Stimulated activated CD4-positive, alpha-beta T cell treated with anti-CD3 and anti-CD28 coated beads, Interleukin-1b, Interleukin-23, amount 100 ng/mL, for 4 hours (primary cell): ENCODE results near the gene CCSER1.

Experiments
- DNase-seq, 2 donors: peaks; one replicate each; pipeline ENCODE4 v3.0.0-alpha.2; 2020; ENCODE audit warnings: low read depth in 2 of 2

CCSER1 gene

DNA sequence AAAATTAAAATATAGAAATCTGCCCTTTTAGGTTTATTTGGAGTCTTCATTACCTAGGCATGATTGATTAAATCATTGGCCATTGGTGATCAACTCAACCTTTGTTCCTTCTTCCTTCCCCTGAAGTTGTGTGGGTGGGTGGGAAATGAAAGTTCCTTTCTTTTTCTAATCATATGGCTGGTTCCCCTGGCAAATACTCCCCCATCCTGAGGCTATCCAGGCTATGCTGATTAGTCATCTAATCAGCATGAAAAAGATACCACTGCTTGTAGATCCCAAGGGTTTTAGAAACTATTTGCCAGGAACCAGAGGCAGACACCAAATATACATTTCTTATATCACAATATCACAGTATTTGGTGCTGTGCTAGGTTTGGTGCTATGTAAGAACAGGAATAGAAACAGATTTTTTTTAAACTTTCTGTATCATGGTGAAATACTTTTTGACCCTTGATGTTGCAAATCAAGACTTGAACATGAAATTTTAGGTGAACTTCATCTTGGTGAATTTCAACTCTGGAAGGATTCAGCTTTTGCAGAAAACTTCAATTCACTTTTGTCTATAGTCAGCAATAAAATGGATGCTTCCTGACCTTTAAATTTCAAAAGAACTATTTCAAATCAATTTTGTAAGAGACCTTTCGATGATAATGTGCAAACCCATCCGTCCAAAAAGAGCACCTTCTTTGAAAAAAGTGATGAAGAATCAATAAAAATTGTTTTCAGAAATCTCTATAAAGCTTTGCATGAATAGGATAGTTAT, 71.1 kb downstream of the CCSER1 start:
- DNase-seq, result no peak

DNA sequence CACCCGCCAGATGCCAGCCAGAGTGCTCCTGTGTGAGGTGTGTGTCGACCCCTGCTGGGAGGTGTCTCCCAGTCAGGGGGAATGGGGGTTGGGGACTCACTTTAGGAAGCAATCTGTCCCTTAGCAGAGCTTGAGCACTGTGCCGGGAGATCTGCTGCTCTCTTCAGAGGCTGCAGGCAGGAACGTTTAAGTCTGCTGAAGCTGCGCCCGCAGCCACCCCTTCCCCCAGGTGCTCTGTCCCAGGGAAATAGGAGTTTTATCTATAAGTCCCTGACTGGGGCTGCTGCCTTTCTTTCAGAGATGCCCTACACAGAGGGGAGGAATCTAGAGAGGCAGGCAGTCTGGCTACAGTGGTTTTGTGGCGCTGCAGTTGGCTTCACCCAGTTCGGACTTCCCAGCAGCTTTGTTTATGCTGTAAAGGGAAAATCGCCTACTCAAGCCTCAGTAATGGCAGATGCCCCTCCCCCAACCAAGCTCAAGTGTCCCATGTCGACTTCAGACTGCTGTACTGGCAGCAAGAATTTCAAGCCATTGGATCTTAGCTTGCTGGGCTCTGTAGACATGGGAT, 80.8 kb downstream of the CCSER1 start:
- DNase-seq, result no peak

DNA sequence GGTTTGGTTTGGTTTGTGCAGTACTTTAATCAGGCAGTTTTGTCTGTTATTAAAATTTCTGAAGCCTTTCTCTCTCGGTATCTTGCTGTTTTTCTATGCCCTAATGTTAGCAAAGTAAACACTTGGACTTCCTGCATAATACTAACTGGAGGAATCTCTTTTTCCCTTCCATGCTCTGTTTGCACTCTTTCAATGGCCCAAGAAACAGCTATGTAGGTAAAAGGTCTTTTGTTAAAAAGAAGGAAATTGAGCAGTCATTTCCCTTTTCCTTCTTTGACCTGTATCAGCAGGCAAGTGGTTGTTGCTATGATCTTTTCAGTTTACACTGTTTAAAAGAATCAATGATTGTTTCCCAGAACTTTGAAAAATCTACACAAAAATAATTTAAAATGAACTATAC, 82.7 kb downstream of the CCSER1 start:
- no peak for DNase-seq

DNA sequence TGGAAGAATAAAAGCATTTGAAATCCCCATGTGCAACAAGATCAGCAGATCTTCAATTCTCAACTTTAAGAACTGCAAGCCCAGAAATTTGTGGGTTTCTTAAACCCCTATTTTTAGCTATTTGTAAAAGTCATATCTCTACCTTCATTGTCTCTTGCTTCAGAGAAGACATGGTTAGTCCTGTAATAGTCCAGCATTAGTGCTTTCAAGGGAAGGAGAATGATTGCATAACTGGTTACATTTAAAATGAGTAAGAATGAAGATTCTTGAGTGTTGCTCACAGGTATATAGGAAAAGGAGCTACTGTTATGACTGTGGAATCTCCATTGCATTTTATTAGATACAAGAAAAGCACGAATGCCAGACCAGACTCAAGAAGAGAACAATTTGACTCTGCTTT, 84.0 kb downstream of the CCSER1 start:
- no peak for DNase-seq

DNA sequence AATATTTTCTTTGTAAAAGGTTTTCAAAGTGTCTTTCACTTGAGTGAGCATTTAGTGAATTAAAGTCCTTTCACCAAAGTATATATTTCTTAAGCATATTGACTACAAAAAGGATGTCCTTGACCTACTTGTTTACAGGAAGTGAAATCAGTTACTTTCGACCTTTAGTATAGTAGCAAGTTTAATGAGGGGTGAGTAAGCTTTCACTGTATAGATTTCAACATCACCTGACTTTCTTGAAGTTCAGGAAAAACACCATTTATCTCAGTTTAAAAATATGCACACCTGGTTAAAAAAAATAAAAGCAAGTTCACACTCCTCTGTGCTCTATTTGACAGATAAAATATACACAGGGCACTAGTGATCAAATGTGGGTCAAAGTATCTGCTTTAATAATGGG, 88.1 kb downstream of the CCSER1 start:
- DNase-seq, result no peak

DNA sequence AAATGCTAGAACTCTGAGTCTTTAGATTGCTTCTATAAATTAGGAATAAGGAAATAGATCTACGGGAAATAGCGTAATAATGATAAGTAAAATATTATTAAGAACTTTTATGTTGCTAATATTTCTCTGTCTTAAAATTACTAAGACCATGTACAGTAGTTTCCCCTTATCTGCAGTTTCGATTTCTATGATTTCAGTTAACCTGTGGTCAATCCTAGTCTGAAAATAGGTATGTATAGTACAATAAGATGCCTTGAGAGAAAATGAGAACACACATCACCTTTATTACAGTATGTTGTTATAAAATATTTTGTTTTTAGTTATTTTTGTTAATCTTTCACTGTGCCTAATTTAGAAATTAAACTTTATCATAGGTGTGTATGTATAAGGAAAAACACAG, 92.6 kb downstream of the CCSER1 start:
- no peak for DNase-seq

DNA sequence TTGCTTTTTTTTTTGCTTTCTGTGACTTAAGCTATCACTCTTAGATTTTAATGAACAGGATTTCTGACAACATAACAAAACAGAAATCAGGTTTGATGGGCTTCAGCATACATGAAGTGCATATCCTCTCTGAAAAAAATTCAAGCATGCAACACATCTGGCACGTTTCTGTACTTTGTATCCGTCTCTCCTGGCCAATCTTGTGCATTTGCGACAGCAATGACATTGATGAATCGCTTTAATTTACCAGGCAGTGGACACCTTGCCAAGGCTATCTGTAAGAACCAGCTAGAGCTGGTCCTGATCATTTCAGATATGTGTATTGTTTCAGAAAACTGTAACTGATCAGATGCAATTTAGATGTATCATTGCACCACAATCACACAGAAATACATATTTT, 93.3 kb downstream of the CCSER1 start:
- DNase-seq, result no peak

DNA sequence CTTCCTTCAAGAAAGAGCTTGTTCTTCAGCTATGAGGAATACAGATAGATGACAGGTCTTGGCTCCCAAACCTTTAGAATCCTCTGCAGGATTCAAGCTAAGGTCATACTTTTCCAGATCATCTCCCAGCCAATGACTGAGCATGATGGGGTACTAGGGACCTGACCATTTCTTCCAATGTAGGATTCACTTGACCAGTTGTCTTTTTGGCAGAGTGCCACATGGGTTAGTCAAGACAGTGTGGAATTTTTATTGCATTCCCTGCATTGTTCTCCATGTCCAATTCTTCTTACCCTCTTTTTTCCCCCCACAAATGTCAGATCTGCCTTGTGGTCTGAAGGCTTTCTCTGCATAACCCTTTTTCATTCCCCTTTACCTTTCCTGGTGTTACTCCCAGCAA, 99.5 kb downstream of the CCSER1 start:
- no peak for DNase-seq

DNA sequence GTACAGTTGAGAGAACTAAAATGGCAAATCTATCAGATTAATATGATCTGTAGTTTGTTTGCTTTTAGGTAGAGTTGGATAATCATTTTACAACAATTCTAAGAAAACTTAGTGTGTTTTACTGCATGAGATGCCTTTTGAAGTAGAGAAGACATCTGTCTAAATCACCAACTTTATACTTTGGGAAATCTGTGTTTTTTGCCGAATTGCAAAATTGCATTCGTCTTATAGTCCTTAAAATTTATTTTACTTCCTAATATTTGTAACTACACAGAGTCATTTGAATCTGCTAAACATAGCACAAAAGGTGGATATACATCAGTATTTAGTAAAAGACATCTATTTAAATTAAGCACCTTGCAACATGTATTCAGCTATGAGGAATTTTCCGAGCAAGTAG, 100.0 kb downstream of the CCSER1 start:
- no peak for DNase-seq

DNA sequence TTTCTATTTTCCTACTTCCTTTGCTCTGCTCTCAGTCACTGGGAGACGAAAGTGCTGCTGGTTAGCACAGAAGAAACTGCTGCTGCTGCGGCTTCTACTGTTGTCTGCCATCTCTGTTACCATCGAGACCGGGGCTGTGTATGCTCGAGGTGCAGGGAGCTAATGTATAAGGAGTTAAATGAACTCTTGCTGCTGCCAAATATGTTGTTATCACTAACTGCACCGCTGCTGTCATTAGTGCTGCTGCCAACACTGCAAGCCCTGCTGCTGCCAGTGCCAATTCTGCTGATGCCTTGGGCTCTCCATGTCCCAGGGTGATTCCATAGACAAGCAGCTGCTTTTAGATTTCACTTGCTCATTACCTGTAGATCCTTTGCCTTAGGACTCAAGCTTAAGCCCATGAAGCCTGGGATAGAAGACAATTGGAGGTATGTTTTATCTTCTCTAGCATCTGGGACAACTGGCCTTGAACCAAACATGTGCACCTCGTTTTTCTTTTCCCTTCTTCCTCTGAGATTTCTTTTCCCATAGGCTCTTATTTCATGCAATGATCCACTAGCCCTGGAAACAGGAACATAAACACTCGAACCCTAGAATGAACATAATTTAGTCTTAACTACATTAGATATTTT, 107.8 kb downstream of the CCSER1 start:
- no peak for DNase-seq

DNA sequence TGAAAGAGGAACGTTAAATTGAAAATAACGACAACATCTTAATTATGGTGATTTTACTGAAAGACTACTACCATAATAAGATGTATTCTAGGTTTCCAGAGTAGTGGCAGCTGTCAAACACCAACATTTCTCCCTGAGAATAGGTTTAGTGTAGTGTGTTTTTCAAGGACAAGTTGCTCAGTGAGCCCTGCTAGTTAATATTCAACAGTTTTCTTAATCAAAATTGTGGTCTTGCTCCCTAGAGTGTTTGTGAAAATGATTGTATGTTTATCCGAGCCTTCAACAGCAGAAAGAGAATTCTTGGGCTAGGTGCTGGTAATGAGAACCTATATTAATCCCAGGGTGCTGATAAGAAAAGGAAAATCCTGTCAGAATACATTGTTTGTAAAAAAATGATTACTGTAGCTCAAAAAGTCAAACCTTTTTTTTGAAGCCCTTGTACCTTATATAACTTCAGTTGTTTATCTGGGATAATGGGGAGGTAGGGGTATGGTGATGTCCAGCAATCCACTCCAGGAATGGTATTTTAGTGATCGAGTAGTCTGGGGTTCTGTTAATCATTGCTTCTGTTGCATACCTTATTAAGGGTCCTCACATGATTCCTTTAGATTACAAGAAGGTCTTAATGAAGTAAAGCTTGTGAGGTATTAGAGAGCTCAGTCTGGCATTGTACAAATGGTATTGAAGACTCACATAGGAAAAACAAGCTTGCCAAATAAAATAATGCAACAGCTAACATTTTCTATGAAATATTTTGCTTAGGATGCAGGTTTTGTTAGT, 110.7 kb downstream of the CCSER1 start:
- no peak for DNase-seq

DNA sequence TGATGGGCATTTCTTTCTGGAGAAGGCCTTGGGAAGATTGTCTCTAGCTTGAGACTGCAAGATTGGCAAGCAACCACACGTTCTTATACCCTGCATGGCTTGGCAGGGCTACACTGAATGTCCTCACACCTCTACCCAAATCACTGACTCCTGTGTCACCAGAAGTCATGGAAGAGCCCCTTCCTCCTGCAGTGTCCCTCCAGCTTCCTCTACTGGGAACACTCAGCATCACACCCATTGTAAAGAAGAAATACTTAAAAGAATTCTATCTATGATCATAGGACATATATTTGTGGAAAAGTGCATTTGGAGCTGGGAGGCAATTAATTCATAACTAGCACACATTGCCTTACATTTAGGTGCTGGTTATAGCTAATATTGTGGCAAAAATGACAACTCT, 113.1 kb downstream of the CCSER1 start:
- DNase-seq, result no peak

DNA sequence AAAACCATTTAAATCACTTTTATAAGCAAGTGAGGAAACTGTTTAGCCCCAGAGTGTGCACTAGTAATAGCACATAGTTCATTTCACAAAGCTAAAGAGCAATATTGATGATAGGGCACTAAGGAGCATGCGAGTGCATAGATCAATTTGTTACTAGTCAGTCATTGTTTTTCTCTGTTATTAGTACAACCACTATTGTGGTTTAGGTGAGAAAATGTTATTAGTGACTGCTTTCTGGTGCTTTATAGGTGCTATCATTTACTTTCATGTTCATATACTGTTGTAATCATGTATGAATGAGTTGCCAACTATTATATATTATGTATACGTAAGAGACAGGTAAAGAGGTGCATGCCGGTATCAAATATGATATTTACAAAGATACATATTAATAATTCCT, 113.8 kb downstream of the CCSER1 start:
- no peak for DNase-seq

DNA sequence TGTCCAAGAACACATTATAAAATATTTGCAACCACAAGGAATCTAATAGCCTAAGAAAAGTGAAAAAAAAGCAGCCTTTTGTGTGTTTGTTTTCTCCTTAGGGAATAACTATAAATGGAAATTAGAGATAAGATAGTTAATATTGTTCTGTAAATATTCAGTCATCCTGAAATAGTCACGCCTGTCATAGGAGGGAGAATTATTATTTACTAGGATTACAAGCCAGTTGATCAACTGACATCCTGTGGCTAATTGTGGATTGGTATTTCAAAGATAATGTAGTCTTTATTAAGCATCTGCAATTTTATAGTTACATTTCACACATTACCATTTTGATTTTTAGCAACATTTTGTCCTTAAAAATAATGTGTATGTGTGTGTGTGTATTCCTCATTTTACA, 118.6 kb downstream of the CCSER1 start:
- DNase-seq, result no peak

DNA sequence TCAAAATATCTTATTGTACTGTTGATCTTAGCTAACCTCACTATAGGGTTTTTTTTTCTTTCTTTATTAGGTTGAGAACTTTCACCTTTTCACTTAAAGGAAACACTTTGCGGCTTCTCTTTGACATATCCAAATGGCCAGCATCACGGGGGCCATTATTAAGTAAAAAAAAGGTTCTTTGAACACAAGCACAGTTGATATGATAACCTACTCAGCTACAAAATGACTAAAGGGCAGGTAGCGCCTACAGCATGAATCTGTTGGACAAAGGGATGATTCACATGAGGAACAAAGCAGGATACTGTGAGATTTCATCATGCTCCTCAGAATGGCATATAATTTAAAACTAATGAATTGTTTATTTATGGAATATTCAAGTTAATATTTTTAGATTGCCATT, 119.6 kb downstream of the CCSER1 start:
- no peak for DNase-seq

DNA sequence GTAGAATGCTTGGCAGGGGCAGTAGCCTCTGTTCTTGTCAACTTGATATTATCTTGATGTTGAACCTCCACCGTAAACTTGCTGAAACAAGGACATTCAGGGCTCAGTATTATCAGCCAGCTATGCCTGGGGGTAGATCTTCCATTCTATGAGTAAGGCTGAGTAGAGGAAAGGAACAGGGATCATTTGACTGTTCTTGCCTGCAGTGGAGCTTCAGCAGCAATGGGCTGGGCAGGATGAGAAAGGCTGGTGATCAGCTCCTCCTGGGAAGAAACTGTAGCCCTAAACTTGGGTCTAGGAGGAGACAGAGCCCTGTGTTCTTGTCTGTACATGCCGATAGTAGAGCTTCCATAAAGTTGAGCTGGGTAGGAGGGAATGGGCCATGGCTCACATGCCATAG, 127.2 kb downstream of the CCSER1 start:
- DNase-seq, result no peak

DNA sequence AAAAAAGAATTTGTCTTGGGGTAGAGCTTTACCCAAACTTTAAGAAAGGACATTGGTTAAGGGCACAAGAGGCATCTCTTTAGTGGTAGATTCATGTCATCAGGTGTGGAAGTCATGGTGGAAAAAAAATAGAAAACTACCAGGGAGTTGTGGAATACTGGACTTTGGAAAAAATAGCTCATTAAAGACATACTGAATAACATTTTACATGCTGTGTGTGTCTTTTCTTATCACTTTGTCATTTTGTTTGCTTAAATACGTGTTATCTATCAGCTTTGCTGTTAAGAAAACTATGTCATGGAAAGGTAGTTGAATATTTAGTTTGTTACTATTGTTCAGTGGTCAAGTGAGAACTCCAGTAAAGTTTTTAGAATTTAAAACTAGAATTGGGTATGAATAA, 147.0 kb downstream of the CCSER1 start:
- no peak for DNase-seq

DNA sequence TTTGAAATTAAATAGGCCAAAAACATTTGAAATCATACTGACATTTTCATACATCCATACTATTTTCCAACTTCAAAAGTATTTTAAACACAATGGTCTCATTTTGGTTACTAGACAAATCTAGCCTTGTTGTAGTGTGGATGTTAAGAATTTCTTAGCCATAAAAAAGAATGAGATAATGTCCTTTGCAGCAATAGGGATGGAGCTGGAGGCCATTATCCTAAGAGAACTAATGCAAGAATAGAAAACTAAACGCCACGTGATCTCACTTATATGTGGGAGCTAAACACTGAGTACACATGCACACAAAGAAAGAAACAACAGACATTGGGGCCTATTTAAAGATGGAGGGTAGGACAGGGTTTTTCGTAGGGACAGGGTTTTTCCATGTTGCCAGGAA, 153.8 kb downstream of the CCSER1 start:
- no peak for DNase-seq

DNA sequence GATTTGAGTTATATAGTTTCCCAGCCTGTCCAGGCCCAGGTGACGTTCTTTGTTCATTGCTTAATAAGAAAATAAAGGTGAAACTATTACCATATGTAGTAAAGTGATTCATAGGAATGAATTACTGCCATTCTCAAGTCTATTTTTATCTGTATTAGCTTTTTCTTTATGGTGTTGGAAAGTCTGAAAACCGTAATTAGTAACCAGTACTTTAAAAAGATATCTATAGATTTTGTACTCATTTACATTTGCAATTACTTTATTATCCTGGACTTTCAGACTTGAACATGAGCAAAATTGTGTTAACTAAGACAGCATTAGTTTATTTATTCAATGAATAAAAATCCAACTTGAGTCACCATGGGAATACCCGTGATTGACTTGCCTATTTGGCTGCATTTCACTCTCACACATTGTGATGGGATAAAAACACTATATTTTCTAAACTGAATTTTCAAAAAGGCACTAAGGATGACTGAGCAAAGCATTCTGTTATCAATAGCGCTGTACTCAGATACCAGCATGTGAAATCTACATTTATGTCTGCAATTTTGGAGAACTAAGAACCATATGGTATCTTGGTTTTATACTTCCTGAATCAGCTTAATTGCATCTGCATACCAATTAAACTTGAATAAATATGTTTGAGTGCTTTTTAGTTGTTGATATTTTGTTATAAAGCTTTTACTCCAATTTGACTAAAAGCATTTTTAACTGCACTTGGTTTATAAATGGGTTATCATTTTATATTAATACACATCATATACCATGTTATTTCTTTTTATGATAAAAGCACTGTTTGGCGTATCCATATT, 154.6 kb downstream of the CCSER1 start:
- no peak for DNase-seq

DNA sequence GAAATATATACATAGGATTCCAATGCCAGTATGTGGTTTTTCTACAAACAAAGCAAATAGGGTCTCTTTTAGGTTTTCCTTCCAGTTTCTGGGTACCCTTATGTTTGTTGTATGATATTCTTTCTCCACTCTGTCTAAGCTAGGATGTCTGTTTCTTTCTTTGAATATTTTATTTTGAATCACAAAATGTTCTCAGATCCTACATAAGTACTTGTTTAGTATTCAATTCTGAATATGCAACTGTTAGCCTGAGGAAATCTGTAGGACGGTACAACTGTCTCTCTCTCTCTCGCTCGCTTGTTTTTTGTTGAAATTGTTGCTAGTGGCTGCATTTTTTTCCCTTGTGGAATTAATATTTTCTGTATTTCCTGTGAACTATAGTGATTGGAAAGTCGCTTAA, 163.2 kb downstream of the CCSER1 start:
- no peak for DNase-seq

DNA sequence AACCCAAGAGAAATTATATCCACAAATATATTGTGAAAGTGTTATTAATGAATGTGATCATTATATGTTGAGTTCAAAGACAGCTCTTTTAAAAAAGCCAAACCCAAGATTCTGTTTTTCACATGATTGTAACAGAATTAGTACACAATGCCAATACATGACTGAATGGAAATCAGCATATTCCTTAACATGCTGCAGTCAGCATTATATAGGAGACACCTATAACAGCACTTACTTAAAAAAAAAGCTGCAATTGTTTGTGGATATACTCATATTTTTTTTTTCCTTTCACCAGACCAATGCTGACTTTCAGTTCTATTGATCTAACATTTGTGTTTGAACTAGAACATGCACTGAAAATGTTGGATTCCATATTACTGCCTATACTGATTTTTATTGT, 165.2 kb downstream of the CCSER1 start:
- DNase-seq, result no peak

DNA sequence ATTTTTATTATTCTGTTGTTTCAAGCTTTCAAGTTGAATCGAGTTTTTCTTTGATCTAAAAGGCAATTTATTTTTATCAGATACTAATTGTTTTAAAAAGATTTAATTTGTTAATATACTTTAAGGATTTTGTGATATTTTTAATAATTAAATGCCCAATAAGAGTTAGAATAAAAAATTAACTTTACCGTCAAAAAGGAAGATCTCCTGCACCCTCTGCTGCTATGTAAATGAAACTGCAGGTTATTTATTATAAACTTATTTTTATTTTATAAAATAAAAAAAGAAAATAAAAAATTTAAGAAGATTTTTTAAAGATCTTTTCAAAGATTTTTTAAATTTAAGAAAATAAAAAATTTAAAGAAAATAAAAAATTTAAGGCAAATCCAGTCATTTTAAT, 166.1 kb downstream of the CCSER1 start:
- DNase-seq, result no peak
